ENCODE data around the gene KIAA0825. TPM values are rescaled to one million over a fixed set of nuclear protein-coding genes. Genes with fewer than 3 reads are reported as not detected.

Gene KIAA0825
- total RNA-seq, 1 donor from 2014 or later, result 5.8 TPM

DNA sequence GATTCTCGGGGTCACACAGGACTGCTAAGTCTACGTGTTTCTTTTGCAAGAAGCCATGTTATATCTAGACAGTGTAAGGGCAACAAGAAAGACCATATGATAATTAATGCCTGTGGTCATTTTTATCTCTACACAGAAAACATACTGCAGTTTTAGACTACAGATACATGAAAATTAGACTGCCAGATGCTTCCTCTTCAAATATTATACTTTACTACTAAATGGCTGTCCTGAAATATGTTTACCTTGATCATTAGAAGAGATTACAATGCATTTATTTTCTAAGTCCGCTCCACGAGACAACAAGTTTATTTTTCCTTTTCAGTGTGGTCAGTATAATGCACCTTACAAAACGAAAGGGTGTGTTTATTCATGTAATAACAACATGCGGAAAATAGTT, 147.6 kb downstream of the KIAA0825 start:
- no peaks in the 10 kb centered on the region for H3K9me3 Mint-ChIP-seq (ENCODE audit: low read depth)
- no peaks in the 10 kb centered on the region for H3K27me3 Mint-ChIP-seq
- no peak for DNase-seq (ENCODE audit: low spot score, unreplicated experiment)
- no peak overlapping the region for H3K27ac Mint-ChIP-seq
- H3K36me3 Mint-ChIP-seq (ENCODE audit: insufficient read depth), result no peaks in the 10 kb centered on the region
- no peaks in the 10 kb centered on the region for H3K4me1 Mint-ChIP-seq (ENCODE audit: low read depth)
- H3K4me3 Mint-ChIP-seq (ENCODE audit: low read depth), result no peak overlapping the region
- TF ChIP-seq, protein P1, sequence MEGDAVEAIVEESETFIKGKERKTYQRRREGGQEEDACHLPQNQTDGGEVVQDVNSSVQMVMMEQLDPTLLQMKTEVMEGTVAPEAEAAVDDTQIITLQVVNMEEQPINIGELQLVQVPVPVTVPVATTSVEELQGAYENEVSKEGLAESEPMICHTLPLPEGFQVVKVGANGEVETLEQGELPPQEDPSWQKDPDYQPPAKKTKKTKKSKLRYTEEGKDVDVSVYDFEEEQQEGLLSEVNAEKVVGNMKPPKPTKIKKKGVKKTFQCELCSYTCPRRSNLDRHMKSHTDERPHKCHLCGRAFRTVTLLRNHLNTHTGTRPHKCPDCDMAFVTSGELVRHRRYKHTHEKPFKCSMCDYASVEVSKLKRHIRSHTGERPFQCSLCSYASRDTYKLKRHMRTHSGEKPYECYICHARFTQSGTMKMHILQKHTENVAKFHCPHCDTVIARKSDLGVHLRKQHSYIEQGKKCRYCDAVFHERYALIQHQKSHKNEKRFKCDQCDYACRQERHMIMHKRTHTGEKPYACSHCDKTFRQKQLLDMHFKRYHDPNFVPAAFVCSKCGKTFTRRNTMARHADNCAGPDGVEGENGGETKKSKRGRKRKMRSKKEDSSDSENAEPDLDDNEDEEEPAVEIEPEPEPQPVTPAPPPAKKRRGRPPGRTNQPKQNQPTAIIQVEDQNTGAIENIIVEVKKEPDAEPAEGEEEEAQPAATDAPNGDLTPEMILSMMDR (IDR thresholded peaks at IDR 0.05; ENCODE audit: unreplicated experiment), result no peak

DNA sequence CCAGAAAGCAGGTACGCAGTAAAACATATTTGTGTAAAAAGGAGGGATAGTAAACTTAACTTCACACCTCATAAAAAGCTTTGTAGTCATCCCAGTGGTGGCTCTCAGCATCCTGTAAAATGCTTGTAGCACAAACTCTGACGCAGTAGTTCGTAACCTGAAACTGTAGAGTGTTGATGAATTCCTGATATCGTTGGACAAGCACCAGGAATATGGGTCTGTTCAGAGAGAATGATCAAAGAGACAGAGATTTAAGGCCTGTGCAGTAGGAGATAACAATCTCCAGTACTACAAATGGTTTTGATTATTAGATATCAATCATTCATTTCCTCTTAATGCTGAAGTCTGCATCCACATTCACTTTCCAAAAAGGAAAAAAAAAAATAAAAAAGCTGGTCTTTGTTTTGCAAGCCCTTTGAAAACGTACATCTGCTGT, 148.5 kb downstream of the KIAA0825 start:
- DNase-seq (ENCODE audit: low spot score, unreplicated experiment), result no peak
- H3K36me3 Mint-ChIP-seq (ENCODE audit: insufficient read depth), result no peaks in the 10 kb centered on the region
- TF ChIP-seq, protein P1 (IDR thresholded peaks at IDR 0.05; ENCODE audit: unreplicated experiment), result no peak
- no peak overlapping the region for H3K27ac Mint-ChIP-seq
- H3K4me3 Mint-ChIP-seq (ENCODE audit: low read depth), result no peak overlapping the region
- H3K9me3 Mint-ChIP-seq (ENCODE audit: low read depth), result no peaks in the 10 kb centered on the region
- no peaks in the 10 kb centered on the region for H3K27me3 Mint-ChIP-seq
- no peaks in the 10 kb centered on the region for H3K4me1 Mint-ChIP-seq (ENCODE audit: low read depth)

DNA sequence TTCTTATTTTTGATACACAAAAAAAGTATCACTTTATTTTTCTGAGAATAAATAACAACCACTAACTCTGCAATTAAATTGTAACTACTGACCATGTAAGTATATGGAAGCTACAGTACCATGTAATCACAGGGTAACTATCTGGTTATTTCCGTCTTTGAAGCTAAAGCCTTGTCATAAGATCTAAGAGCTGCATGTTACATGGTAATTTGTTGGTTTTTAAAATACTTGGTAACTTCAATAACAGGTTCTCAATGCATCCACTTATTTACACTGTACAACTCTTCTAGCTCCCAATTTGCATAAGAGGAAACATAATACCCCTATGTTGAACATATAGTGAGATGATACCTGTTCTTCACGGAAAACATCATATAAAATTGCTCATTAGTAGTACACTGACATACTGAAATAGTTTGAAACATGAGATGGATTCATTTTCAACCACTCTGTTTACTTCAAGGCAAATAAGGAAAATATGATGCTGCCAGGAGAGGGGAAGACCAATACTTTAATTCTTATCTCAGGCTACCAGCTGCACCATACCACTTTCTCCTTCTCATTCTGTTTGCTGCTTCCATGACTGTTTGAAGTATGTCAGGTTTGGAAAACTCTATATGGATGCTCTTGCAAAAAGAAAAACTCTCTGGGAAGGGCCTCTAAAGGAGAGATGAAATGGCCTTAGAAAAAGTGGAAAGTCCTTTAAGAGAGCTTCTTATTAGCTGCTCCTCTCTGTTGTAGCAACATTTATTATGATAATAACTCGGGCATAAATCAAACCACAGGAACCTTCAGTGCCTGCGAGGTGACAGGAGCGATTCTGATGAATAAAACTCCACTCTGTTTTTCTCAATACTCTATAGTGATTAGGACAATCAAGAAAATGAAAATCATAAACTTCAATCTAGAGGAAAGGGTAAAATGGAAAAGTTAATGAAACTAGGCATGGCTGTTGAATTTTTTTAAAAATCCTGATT, 150.2 kb downstream of the KIAA0825 start:
- H3K27me3 Mint-ChIP-seq, result no peaks in the 10 kb centered on the region
- H3K27ac Mint-ChIP-seq, result no peak overlapping the region
- TF ChIP-seq, protein P1 (IDR thresholded peaks at IDR 0.05; ENCODE audit: unreplicated experiment), result no peak
- no peaks in the 10 kb centered on the region for H3K4me1 Mint-ChIP-seq (ENCODE audit: low read depth)
- no peak overlapping the region for H3K4me3 Mint-ChIP-seq (ENCODE audit: low read depth)
- H3K9me3 Mint-ChIP-seq (ENCODE audit: low read depth), result no peaks in the 10 kb centered on the region
- no peak for DNase-seq (ENCODE audit: low spot score, unreplicated experiment)
- H3K36me3 Mint-ChIP-seq (ENCODE audit: insufficient read depth), result no peaks in the 10 kb centered on the region

DNA sequence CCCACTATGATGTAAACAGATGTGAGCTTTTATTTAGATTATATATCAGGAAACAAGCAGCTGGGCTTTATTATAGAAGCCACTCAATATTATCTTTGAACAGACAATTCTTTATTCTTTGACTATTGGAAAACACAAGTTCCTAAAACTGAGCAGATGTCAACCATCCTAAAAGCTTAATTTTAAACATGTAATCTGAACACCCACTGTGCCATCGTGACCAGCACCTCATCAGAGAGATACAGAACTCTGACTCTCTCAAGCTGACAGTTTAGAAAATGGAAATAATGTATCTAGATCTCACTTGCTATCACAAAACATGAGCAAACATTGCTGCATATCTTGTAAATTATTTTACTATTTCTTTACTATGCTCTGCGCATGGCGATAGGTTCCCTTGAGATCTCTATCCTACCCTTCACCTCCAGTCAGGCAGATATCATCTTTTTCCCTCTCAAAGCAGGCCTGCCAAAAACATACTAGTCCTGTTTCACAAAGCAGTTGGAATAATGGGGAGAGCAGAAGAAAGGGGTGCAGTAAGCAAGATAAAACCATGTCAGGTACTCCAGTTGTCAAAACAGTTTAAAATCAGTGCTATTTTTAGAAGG, 151.0 kb downstream of the KIAA0825 start:
- H3K27me3 Mint-ChIP-seq, result no peaks in the 10 kb centered on the region
- no peak for DNase-seq (ENCODE audit: low spot score, unreplicated experiment)
- TF ChIP-seq, protein P1 (IDR thresholded peaks at IDR 0.05; ENCODE audit: unreplicated experiment), result no peak
- H3K9me3 Mint-ChIP-seq (ENCODE audit: low read depth), result no peaks in the 10 kb centered on the region
- no peak overlapping the region for H3K4me3 Mint-ChIP-seq (ENCODE audit: low read depth)
- no peaks in the 10 kb centered on the region for H3K36me3 Mint-ChIP-seq (ENCODE audit: insufficient read depth)
- no peaks in the 10 kb centered on the region for H3K4me1 Mint-ChIP-seq (ENCODE audit: low read depth)
- no peak overlapping the region for H3K27ac Mint-ChIP-seq

DNA sequence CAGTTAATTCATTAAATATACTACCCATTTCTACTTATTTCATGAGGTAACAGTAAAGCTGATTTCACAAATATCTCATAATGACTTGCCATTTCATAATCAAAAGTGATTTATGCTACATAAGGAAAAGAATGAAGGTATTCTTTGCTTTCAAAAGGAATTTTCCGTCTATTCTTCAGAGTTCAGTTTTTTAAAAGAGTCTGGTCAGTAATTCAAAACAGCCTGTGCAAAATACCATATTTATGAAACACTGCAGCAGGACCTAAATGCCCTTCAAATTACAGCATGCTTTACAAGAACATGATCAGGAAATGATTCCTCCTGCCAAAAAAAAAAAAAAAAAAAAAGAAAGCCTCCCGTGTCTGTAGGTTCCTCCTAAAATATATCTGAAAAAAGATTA, 154.7 kb downstream of the KIAA0825 start:
- no peaks in the 10 kb centered on the region for H3K36me3 Mint-ChIP-seq (ENCODE audit: insufficient read depth)
- H3K9me3 Mint-ChIP-seq (ENCODE audit: low read depth), result no peaks in the 10 kb centered on the region
- H3K4me1 Mint-ChIP-seq (ENCODE audit: low read depth), result no peaks in the 10 kb centered on the region
- DNase-seq (ENCODE audit: low spot score, unreplicated experiment), result no peak
- no peaks in the 10 kb centered on the region for H3K27me3 Mint-ChIP-seq
- H3K4me3 Mint-ChIP-seq (ENCODE audit: low read depth), result no peak overlapping the region
- TF ChIP-seq, protein P1 (IDR thresholded peaks at IDR 0.05; ENCODE audit: unreplicated experiment), result no peak
- no peak overlapping the region for H3K27ac Mint-ChIP-seq

Measured in progenitor cell of endocrine pancreas (in vitro differentiated cells).